GM12878 (cell line): ENCODE results near the gene FCRL2.

ENCODE experiments used
- CEBPB ChIP-seq, 2 experiments: fragments of 150-350 bp in 1 of 2; IDR thresholded peaks; 2 replicates each; pipeline ENCODE4 v1.6.1; 2012 to 2014; ENCODE audit warnings: low read depth in 2 of 2, low read length in 2 of 2, borderline replicate concordance in 1 of 2, inconsistent platforms in 1 of 2
- CTCF ChIP-seq, 3 experiments: IDR thresholded peaks in 2 of 3; conservative IDR thresholded peaks in 1 of 3; 2 replicates each; pipeline ENCODE4 v1.5.1; 2011; ENCODE audit warnings: low read depth in 3 of 3, low read length in 3 of 3, mild to moderate bottlenecking in 3 of 3, control low read depth in 2 of 3, moderate library complexity in 2 of 3, inconsistent platforms in 1 of 3, mixed read lengths in 1 of 3; ENCODE audit not compliant: control insufficient read depth in 2 of 3, insufficient read depth in 1 of 3; ENCODE audit errors: extremely low read depth in 1 of 3
- EZH2 ChIP-seq: IDR thresholded peaks from 2 replicates; pipeline ENCODE4 v1.6.1; 2012; ENCODE audit warnings: low read depth, mild to moderate bottlenecking, control low read depth, inconsistent platforms, low read length, borderline replicate concordance; ENCODE audit not compliant: control insufficient read depth
- NFYB ChIP-seq: IDR thresholded peaks from 2 replicates; pipeline ENCODE4 v1.6.1; 2011; ENCODE audit warnings: low read depth, mild to moderate bottlenecking, low read length, improper control_type of control experiment, moderate library complexity; ENCODE audit not compliant: insufficient read depth
- SMAD1 ChIP-seq: fragments of 450-650 bp; IDR thresholded peaks from 2 replicates; pipeline ENCODE4 v1.6.1; 2018; ENCODE audit warnings: mild to moderate bottlenecking, low read depth; ENCODE audit not compliant: partially characterized antibody

- TF ChIP-seq NFYB (no peak), EZH2 (no peak), CTCF (IDR thresholded peaks at IDR 0.05 in 2 of 3, conservative IDR thresholded peaks at IDR 0.05 in 1 of 3; ENCODE audit: control insufficient read depth in 2 of 3, extremely low read depth in 1 of 3, insufficient read depth in 1 of 3, low read depth in 3 of 3, low read length in 3 of 3) (no peak), CEBPB (IDR thresholded peaks at IDR 0.05; ENCODE audit: borderline replicate concordance in 1 of 2, low read depth in 2 of 2, low read length in 2 of 2) (no peak), SMAD1 (no peak)
Observed at GRCh38 chr1:157753611-157754010, 23.3 kb downstream of the FCRL2 start.
